Loucy (cell line): ENCODE results near the gene POLRMT.

Experiments
- H2AFZ ChIP-seq: fragments of 200-600 bp; sonication (generic); 2 replicates; pipeline ENCODE4 v1.6.0; 2016; ENCODE audit warnings: antibody characterized with exemption, mild to moderate bottlenecking, low read length, moderate library complexity
- H3F3A ChIP-seq: fragments of 200-600 bp; 2 replicates; pipeline ENCODE4 v1.6.0; 2016; ENCODE audit warnings: antibody characterized with exemption, low read depth, mild to moderate bottlenecking
- H3K27me3 ChIP-seq: fragments of 200-600 bp; sonication (generic); 2 replicates; pipeline ENCODE4 v1.6.1; 2014; ENCODE audit warnings: low read length, mild to moderate bottlenecking; ENCODE audit not compliant: insufficient read depth, poor library complexity, severe bottlenecking
- H3K36me3 ChIP-seq: fragments of 200-600 bp; sonication (generic); 2 replicates; pipeline ENCODE4 v1.6.1; 2016; ENCODE audit warnings: low read length; ENCODE audit not compliant: insufficient read depth
- H3K4me1 ChIP-seq: fragments of 200-600 bp; sonication (generic); 2 replicates; pipeline ENCODE4 v1.5.1; 2014; ENCODE audit warnings: low read length, mild to moderate bottlenecking; ENCODE audit not compliant: insufficient read depth, poor library complexity, severe bottlenecking
- H3K4me2 ChIP-seq: fragments of 200-600 bp; sonication (generic); 2 replicates; pipeline ENCODE4 v1.6.0; 2014; ENCODE audit warnings: antibody characterized with exemption, low read length, low read depth, mild to moderate bottlenecking; ENCODE audit not compliant: poor library complexity, severe bottlenecking
- H3K4me3 ChIP-seq: fragments of 200-600 bp; sonication (generic); 2 replicates; pipeline ENCODE4 v1.5.1; 2014; ENCODE audit warnings: low read length, mild to moderate bottlenecking, mixed read lengths; ENCODE audit not compliant: poor library complexity, severe bottlenecking
- H3K79me2 ChIP-seq: fragments of 200-600 bp; sonication (generic); 2 replicates; pipeline ENCODE4 v1.6.1; 2014; ENCODE audit warnings: low read length; ENCODE audit not compliant: insufficient read depth
- H3K9ac ChIP-seq: fragments of 200-600 bp; sonication (generic); 2 replicates; pipeline ENCODE4 v1.6.0; 2014; ENCODE audit warnings: mild to moderate bottlenecking, low read depth, low read length, moderate library complexity; ENCODE audit not compliant: poor library complexity, severe bottlenecking
- H3K9me2 ChIP-seq: fragments of 200-600 bp; sonication (generic); replicated peaks from 2 replicates; pipeline ENCODE4 v1.6.1; 2016; ENCODE audit warnings: low read depth, low read length, mixed read lengths
- H3K9me3 ChIP-seq: fragments of 200-600 bp; sonication (generic); 2 replicates; pipeline ENCODE4 v1.6.1; 2014; ENCODE audit warnings: mild to moderate bottlenecking, antibody characterized with exemption, low read length, low read depth; ENCODE audit not compliant: insufficient read depth
- H4K20me1 ChIP-seq: fragments of 200-600 bp; sonication (generic); 2 replicates; pipeline ENCODE4 v1.6.0; 2014; ENCODE audit warnings: antibody characterized with exemption, low read length, mild to moderate bottlenecking; ENCODE audit not compliant: insufficient read depth, poor library complexity, severe bottlenecking
- CTCF ChIP-seq: fragments of 200-600 bp; sonication (generic); conservative IDR thresholded peaks from 2 replicates; pipeline ENCODE4 v1.5.1; 2014; ENCODE audit warnings: mild to moderate bottlenecking, antibody characterized with exemption, low read length
- EZH2phosphoT487 ChIP-seq: fragments of 200-600 bp; IDR thresholded peaks from 2 replicates; pipeline ENCODE4 v1.6.1; 2018; ENCODE audit warnings: antibody characterized with exemption, mild to moderate bottlenecking, moderate library complexity, borderline replicate concordance

The POLRMT gene

DNA sequence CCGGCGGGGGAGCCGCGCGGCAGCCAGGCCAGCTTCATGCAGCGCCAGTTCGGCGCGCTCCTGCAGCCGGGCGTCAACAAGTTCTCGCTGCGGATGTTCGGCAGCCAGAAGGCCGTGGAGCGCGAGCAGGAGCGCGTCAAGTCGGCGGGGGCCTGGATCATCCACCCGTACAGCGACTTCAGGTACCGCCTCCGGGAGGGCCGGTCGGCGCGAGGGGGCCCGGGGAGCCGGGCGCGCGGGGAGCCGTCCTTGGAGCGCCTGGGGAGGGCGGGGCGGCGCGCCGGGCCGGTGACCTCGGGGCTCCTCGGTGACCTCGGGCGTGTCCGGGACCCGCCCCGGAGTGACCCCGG is 43.0 kb downstream of the POLRMT start:
- Histone ChIP-seq H3K36me3 (no peaks in the 10 kb centered on the region), H3F3A (no peaks in the 10 kb centered on the region), H3K4me1 (peaks cover 6% of the 10 kb centered on the region), H2AFZ (no peak overlapping the region), H3K4me2 (no peak overlapping the region), H3K79me2 (no peaks in the 10 kb centered on the region), H4K20me1 (no peaks in the 10 kb centered on the region), H3K9me2 (no peaks in the 10 kb centered on the region), H3K27me3 (no peaks in the 10 kb centered on the region), H3K9me3 (no peaks in the 10 kb centered on the region), H3K4me3 (no peak overlapping the region), H3K9ac (no peak overlapping the region)
- TF ChIP-seq EZH2phosphoT487 (no peak), CTCF (no peak)

DNA sequence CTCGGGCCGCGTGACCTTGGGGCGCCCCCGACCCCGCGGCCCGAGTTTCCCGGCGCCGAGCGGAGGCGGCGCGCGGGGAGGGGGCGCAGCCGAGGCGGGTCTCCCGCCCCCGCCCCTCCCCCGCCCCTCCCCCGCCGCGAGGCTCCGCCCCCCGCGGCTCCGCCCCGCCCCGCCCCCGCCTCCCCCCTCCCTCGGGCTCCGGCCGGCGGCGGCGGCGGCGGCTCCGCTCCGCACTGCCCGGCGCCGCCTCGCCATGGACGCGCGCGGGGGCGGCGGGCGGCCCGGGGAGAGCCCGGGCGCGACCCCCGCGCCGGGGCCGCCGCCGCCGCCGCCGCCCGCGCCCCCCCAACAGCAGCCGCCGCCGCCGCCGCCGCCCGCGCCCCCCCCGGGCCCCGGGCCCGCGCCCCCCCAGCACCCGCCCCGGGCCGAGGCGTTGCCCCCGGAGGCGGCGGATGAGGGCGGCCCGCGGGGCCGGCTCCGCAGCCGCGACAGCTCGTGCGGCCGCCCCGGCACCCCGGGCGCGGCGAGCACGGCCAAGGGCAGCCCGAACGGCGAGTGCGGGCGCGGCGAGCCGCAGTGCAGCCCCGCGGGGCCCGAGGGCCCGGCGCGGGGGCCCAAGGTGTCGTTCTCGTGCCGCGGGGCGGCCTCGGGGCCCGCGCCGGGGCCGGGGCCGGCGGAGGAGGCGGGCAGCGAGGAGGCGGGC is 43.5 kb downstream of the POLRMT start, which contains the start of gene HCN2:
HCN2 (plus strand) TSS at position 189 of the 703 bp plus-strand sequence; CDS start at position 254, 65 bp downstream.
- H3K27me3 ChIP-seq = no peaks in the 10 kb centered on the region
- no peaks in the 10 kb centered on the region for H3K9me3 ChIP-seq
- no peaks in the 10 kb centered on the region for H4K20me1 ChIP-seq
- no peak for TF ChIP-seq CTCF
- no peak for TF ChIP-seq EZH2phosphoT487
- no peak within 1 kb of the TSS for H3K4me2 ChIP-seq
- H3K9ac ChIP-seq = no peak within 1 kb of the TSS
- H3K79me2 ChIP-seq = no peaks in the 10 kb centered on the region
- no peaks in the 10 kb centered on the region for H3K9me2 ChIP-seq
- no peaks in the 10 kb centered on the region for H3K36me3 ChIP-seq
- H3K4me1 ChIP-seq = peaks cover 6% of the 10 kb centered on the region
- H3F3A ChIP-seq = no peaks in the 10 kb centered on the region
- no peak within 1 kb of the TSS for H2AFZ ChIP-seq
- no peak within 1 kb of the TSS for H3K4me3 ChIP-seq

DNA sequence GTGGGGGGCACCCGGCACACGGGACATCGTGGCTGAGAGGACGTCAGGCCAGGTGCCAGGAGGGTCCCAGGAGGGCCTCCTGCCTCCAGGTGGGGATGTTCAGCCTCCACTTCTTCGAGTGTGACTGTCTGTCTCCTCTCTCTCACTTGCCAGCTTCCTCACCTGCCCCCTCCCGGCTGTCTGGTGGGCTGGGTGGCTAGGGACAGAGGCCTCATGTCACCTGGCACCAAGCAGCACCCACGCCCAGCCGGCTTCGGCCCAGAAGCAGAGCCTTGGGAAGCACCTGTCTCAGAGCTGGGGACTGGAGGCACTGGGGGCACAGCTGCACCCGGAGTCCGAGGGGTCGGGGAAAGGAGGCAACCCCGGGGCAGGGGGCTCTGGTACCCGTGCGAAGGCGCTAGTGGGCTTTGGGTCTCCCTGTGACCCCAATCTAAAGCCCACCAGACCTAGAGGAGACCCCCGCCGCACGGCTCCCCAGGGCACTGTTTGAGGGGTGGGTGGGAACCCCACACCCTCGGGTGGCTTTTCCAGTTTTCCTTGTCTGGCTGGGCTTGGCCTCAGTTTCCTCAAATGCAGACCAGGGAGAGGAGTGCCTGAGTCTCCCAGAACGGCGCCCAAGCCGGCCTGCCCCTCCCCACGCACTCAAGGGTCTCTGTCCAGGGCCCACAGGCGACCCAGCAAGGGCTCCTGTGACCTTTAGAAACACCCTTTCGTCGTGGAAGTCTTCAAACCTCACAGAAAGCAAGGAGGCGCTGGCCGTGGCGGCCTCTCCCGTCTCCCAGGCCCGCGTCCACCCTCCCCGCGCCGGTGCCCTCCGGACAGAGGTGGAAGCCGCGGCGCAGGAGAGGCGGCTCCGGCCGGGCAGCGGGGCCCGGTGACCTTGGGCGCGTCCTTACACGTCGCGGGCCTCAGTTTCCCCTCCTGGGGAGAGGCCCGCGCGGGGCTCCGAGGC is 44.3 kb downstream of the POLRMT start:
- TF ChIP-seq CTCF = no peak
- TF ChIP-seq EZH2phosphoT487 = no peak
- no peaks in the 10 kb centered on the region for H4K20me1 ChIP-seq
- no peaks in the 10 kb centered on the region for H3K27me3 ChIP-seq
- H3K4me1 ChIP-seq = peaks cover 6% of the 10 kb centered on the region
- H3K4me3 ChIP-seq = no peak overlapping the region
- no peaks in the 10 kb centered on the region for H3K9me2 ChIP-seq
- H3K79me2 ChIP-seq = no peaks in the 10 kb centered on the region
- H3K36me3 ChIP-seq = 0 out of 2 replicates have a peak, but pooled peaks cover under 1% of the 10 kb centered on the region
- peak overlapping the region; percentile 24 for H3K4me2 ChIP-seq
- no peak overlapping the region for H3K9ac ChIP-seq
- no peaks in the 10 kb centered on the region for H3K9me3 ChIP-seq
- no peaks in the 10 kb centered on the region for H3F3A ChIP-seq
- H2AFZ ChIP-seq = no peak overlapping the region
